ENCODE data around the gene CCDC28B.

Gene CCDC28B

GRCh38 chr1:32223683-32224082 is 23.3 kb downstream of the CCDC28B start:
- no peak for DNase-seq

- no peak for DNase-seq
Measured at GRCh38 chr1:32224285-32224684, 23.9 kb downstream of the CCDC28B start.

DNA sequence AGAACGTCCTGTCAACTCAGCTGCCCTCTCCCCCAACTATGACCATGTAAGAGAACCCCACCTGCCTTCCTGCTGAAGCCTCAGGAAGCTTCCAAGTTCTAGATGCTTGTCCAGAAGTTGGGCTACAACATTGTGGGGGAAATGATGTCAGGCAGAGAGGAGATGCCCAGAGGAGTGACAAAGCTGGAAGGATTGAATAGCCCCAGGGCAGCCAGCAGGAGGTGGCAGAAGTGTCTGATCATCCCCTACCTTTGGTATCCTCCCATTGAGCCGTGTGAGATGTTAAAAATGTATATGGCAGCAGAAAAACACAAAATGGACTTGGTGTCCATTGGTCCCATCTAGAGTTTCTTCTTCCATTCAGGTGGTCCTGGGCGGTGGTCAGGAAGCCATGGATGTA is 28.4 kb downstream of the CCDC28B start:
- DNase-seq, result no peak

DNA sequence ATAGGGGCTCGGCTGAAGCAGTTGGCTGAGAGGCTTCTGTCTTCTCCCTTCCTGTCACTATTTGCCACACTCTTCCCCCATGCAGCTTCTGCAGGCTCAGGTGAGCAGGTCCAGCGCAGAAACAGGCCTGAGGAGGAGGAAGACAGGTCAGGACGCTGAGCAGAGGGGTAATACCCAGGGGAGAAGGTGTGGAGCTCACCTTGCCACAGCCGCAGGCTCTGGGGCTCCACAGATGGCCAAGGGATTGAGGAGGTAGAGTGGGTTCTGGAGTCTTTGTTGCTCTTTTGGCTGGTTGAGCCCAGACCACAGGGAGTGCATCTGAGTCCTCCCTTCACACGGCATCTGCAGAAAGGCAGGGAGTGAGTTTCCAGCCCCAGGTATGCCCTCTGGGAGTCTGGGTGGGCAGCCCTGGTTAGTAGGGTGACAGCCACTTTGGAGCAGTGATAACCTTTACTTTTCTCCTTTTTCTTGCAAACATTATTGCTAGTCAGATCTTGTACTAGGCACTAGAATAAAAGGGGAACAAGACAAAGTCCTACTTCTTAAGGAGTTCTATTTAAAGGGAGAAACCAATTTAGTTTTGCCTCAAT is 31.5 kb downstream of the CCDC28B start:
- DNase-seq, result no peak

GRCh38 chr1:32232558-32233304 is 32.3 kb downstream of the CCDC28B start:
- DNase-seq, result no peak

DNA sequence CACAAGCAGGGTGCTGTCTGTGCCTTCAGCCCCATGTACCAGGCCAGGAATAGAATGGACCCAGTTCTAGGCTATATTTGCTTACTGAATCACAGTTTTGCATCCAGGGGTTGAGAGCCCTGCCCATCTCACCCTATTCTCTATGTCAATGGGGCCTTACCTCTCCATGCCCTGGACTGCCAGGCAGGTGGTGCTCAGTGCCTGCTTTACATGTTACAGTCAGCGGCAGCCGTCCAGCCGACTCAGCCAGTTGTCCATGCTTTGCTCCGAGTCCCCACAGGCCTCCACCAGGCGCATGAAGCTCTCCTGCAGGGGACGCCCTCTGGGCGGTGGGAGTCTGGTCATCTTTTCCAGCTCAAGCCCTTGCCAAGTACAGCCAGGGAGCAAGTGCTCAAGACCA is 34.4 kb downstream of the CCDC28B start:
- no peak for DNase-seq

GRCh38 chr1:32239337-32239736 is 38.9 kb downstream of the CCDC28B start:
- DNase-seq, result no peak

GRCh38 chr1:32239790-32240139 is 39.4 kb downstream of the CCDC28B start:
- no peak for DNase-seq

DNA sequence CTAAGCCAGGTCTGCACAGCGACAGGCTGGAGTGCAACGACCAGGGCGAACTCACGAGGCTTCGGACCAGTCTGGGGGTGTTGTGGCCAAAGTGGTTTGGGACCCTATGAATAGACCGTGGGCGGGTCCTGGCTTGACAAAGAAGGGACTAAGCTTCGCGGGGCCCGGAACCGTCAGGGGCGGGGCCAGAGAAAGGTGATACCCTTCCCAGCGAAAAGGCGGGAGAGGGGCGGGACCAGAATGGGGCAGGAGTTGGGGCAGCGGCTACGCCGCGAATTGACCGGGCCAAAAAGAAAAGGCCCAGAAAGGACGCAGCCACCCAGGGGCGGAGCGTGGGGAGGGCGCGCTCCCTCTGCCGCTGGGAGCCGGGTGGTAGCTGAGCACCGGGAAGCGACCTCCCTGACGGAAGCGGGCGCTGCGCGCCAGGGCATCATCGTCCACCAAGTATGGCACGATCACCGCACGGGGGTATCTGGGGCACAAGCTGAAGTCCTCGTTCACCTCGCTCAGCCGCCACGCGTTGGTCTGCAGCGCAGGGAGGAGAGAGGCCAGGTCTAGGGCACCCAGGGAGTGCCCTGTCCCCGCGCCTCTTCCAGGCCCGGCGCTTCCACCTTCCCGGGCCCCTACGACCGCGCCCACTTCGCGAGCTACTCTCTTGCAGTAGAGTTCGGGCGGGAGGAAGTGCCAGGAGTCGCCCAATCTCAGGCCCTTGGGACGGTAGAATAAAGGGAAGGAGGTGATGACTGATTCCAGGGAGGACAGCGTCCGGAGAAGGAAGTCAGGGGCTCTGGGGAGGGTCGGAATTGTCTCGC is 40.0 kb downstream of the CCDC28B start:
- DNase-seq, result peak; percentile 85

DNA sequence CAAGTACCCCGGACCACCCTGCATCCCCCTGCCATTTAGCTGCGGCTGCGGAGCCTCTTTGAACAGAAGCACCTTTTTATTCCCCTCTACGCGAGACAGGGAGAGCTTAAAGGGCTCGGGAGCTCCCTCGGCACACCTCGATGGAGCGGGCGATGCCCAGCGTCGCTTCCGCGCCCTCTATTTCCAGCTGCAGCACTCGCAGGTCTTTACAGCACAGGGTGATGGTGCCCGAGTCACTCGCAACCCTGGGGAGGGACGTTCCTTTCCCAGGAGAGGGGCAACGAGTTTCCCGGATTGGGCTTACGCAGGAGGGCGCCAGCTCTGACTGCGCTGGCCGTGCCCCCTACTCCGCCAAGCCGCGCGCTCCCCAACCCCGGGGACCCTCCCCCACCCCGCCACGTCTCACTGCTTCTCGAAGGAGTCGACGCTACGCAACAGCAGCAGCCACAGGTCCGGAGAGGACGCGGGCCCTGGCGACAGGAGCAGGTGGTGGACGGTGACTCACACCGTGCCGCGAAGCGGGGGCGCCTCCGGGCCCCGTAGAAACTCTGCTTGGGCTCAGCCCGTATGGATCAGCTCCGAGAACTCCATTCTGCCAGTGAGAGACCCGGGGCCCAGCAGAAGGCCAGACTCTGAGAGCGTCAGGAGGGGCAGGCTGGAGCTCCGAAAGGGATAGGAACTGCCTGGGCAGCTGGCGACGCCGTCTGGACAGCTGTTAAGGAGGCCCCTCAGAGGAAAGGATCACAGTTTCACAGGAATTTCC is 40.8 kb downstream of the CCDC28B start:
- DNase-seq, result peak; percentile 77

DNA sequence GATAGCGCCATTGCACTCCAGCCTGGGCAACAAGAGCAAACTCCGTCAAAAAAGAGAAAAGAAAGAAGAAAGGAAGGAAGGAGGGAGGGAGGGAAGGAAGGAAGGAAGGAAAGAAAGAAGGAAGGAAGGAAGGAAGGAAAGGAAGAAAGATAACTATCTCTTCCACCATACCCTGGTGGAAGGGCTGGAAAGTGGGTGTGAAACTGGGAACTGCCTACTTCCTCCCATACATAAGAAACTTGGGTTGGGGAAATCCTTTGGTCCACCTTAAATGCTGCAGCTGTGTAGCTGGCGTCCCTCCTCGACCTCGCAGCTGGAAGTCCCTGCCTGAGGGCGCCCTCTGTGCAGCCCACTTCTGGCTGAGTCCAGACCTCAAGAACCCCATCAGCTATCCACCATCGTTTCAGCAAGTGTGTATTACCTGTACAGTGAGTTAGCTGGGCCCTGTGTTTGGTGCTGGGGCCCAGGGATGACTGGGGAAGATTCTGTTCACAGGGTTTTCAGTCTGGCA is 42.0 kb downstream of the CCDC28B start:
- DNase-seq, result no peak

DNA sequence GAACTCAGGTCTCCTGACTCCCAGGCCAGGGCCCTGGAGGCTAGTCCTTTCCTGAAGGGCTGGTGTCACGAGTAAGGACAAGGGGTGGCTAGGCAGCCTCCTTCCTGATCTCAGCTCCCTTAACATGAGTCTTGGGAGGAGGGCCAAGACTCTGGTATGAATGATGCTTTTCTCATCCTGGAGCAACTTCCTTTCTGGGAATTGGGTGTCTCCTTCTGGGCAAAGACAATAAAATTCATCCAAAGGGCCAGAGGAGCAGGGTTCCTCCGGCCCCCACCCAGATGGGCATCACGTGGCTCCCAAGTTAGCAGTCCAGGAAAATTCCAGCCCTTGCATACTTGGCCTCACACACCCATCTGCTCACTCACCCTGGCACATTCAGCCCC is 46.5 kb downstream of the CCDC28B start, which contains the start of gene FAM167B:
Gene FAM167B, plus strand, starts transcription at position 335 of the 386 bp plus-strand sequence. CDS start 200 bp downstream, outside the sequence.
- DNase-seq, result no peak

DNA sequence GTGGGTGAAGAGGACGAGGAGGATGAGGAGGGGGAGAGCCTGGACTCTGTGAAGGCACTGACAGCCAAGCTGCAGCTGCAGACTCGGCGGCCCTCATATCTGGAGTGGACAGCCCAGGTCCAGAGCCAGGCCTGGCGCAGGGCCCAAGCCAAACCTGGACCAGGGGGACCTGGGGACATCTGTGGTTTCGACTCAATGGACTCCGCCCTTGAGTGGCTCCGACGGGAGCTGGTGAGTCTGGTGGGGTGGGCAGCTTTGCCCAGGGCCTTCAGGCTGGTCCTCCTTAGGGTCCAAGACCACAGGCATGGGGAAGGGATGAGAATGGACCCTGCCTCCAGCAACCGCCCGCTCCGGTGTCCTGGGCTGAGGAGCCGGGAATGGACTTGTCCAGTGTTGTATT is 47.1 kb downstream of the CCDC28B start:
- no peak for DNase-seq

- peak; percentile 93 for DNase-seq
Measured at GRCh38 chr1:32247983-32248889, 47.8 kb downstream of the CCDC28B start.

- peak; percentile 92 for DNase-seq
Measured at GRCh38 chr1:32249831-32250525, 49.6 kb downstream of the CCDC28B start.

- peak; percentile 87 for DNase-seq
Measured at GRCh38 chr1:32250893-32251716, 50.7 kb downstream of the CCDC28B start, which contains the start of gene LCK. TSS of gene LCK (plus strand) at chr1:32251265. CDS start at chr1:32274330, 23,065 bp downstream.

All from activated effector memory CD4-positive, alpha-beta T cell treated with anti-CD3 and anti-CD28 coated beads, Interleukin-2, amount 50 U/mL, for 16 hours (primary cell).